A673 (cell line): Measurements from ENCODE around the gene MAP3K9.

Source experiments
- EZH2 ChIP-seq: fragments of 200-600 bp; sonication (generic); IDR thresholded peaks from 2 replicates; pipeline ENCODE4 v1.6.1; 2017; ENCODE audit warnings: borderline replicate concordance, low read depth, mild to moderate bottlenecking, mixed read lengths, antibody characterized with exemption, low read length; ENCODE audit not compliant: poor library complexity, severe bottlenecking
- TF ChIP-seq, protein P1 (sequence below): fragments of 300-800, 200-600 bp; sonication (generic); conservative IDR thresholded peaks from 2 replicates; pipeline ENCODE4 v1.5.1; 2017; ENCODE audit warnings: low read depth, mild to moderate bottlenecking, antibody characterized with exemption, low read length, moderate library complexity, mixed read lengths

DNA sequence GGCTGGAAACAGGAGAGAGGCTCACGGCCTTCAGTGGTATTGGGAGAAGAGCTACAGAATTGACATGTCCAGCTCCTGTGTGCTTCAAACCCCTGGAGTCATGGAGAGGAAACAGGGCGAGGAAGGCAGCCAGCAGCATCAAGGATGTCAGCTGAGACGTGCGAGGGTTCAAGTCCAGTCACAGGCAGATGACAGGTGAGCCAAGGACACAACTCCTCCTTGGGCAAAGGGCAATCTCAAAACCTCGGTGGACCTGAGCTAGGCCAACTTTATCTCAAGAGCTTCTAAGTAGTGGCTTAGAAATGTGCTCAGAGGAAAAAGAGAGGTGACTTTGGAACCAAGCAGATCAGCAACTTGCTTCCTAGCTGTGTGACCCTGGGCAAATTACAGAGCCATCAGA, 86.0 kb downstream of the MAP3K9 start:
- TF ChIP-seq, protein P1, sequence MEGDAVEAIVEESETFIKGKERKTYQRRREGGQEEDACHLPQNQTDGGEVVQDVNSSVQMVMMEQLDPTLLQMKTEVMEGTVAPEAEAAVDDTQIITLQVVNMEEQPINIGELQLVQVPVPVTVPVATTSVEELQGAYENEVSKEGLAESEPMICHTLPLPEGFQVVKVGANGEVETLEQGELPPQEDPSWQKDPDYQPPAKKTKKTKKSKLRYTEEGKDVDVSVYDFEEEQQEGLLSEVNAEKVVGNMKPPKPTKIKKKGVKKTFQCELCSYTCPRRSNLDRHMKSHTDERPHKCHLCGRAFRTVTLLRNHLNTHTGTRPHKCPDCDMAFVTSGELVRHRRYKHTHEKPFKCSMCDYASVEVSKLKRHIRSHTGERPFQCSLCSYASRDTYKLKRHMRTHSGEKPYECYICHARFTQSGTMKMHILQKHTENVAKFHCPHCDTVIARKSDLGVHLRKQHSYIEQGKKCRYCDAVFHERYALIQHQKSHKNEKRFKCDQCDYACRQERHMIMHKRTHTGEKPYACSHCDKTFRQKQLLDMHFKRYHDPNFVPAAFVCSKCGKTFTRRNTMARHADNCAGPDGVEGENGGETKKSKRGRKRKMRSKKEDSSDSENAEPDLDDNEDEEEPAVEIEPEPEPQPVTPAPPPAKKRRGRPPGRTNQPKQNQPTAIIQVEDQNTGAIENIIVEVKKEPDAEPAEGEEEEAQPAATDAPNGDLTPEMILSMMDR, result no peak
- TF ChIP-seq EZH2, result no peak
